GM12878 (cell line): ENCODE data around the gene ITPR2. TPM values are rescaled to one million over a fixed set of nuclear protein-coding genes. Genes with fewer than 3 reads are reported as not detected.

Experiments used
- ATAC-seq: fragments of 200-7000 bp; cut with Tn5 transposase; 3 replicates; pipeline ENCODE4 v1.9.1; 2020; ENCODE audit warnings: mild to moderate bottlenecking, moderate library complexity
- BruUV-seq: library from RNA; stranded (reverse); fragments of 400-500 nt; replicated peaks from 2 replicates; lab custom pipeline; 2021; lab: Mats Ljungman, UMichigan
- CTCF ChIA-PET: fragments of 300-600 bp; sonication (Branson Sonifier 250); formaldehyde crosslinking; extraction: SDS; loops from one replicate; lab custom pipeline; 2021; ENCODE audit warnings: inconsistent platforms; lab: Yijun Ruan, JAX
- POLR2A ChIA-PET: fragments of 350-600 bp; formaldehyde crosslinking; extraction: SDS; loops from one replicate; lab custom pipeline; 2021; ENCODE audit warnings: inconsistent platforms; lab: Charles Lee
- RAD21 ChIA-PET: fragments of 300-600 bp; sonication (Branson Sonifier 250); formaldehyde crosslinking; loops from one replicate; lab custom pipeline; 2023; ENCODE audit warnings: antibody characterized with exemption; ENCODE audit not compliant: unreplicated experiment; lab: Charles Lee
- SMC1A ChIA-PET: fragments of 300-600 bp; sonication (Branson Sonifier 250); formaldehyde crosslinking; loops from one replicate; lab custom pipeline; 2023; ENCODE audit not compliant: unreplicated experiment, uncharacterized antibody; lab: Charles Lee
- DNase-seq: peaks from one replicate; pipeline ENCODE4 v3.0.0-alpha.2; 2011; ENCODE audit warnings: low read depth, low spot score
- FAIRE-seq: peaks from 3 replicates; lab custom pipeline; 2011; peaks lifted over from hg19 to GRCh38; lab: Jason Lieb, UNC
- H2AFZ ChIP-seq: 2 replicates; pipeline ENCODE4 v1.6.0; 2011; ENCODE audit warnings: low read depth, low read length, control low read depth; ENCODE audit not compliant: control insufficient read depth
- H3K27ac ChIP-seq: 2 replicates; pipeline ENCODE4 v1.5.1; 2011; ENCODE audit warnings: control low read depth; ENCODE audit not compliant: control insufficient read depth, insufficient read depth
- H3K27me3 ChIP-seq, 2 experiments: replicated peaks in 1 of 2; 2 replicates each; pipeline versions ENCODE4 v1.6.0 to v1.6.1; 2011; ENCODE audit warnings: low read length in 1 of 2; ENCODE audit not compliant: control insufficient read depth in 2 of 2, insufficient read depth in 2 of 2
- H3K36me3 ChIP-seq, 2 experiments: 2 replicates each; pipeline ENCODE4 v1.5.1; 2011; ENCODE audit warnings: low read length in 1 of 2; ENCODE audit not compliant: control insufficient read depth in 2 of 2, insufficient read depth in 2 of 2
- H3K4me1 ChIP-seq: 2 replicates; pipeline ENCODE4 v1.6.1; 2011; ENCODE audit warnings: mild to moderate bottlenecking, low read length, moderate library complexity, mixed read lengths; ENCODE audit not compliant: control insufficient read depth, insufficient read depth
- H3K4me2 ChIP-seq: 2 replicates; pipeline ENCODE4 v1.6.0; 2011; ENCODE audit warnings: control low read depth; ENCODE audit not compliant: control insufficient read depth, insufficient read depth
- H3K4me3 ChIP-seq: fragments of 200-600 bp; sonication (generic); 2 replicates; pipeline ENCODE4 v1.5.1; 2016
- H3K79me2 ChIP-seq: 2 replicates; pipeline ENCODE4 v1.6.0; 2011; ENCODE audit warnings: low read length; ENCODE audit not compliant: control insufficient read depth, insufficient read depth
- H3K9ac ChIP-seq: 2 replicates; pipeline ENCODE4 v1.8.0; 2011; ENCODE audit warnings: low read length, control low read depth, mixed read lengths; ENCODE audit not compliant: control insufficient read depth, insufficient read depth
- H3K9me3 ChIP-seq: replicated peaks from 3 replicates; pipeline ENCODE4 v1.5.1; 2011; ENCODE audit warnings: mild to moderate bottlenecking, low read length; ENCODE audit not compliant: control insufficient read depth, insufficient read depth
- H4K20me1 ChIP-seq: 2 replicates; pipeline ENCODE4 v1.6.0; 2011; ENCODE audit not compliant: control insufficient read depth, insufficient read depth
- BCL3 ChIP-seq: IDR thresholded peaks from 2 replicates; pipeline ENCODE4 v1.6.1; 2011; ENCODE audit warnings: borderline replicate concordance, low read depth, mild to moderate bottlenecking, moderate library complexity, low read length; ENCODE audit not compliant: insufficient read depth, poor library complexity, severe bottlenecking
- DPF2 ChIP-seq: fragments of 450-650 bp; IDR thresholded peaks from 2 replicates; pipeline ENCODE4 v1.6.1; 2017; ENCODE audit warnings: mild to moderate bottlenecking
- ETV6 ChIP-seq, 2 experiments: fragments of 450-650 bp in 1 of 2; IDR thresholded peaks in 1 of 2; conservative IDR thresholded peaks in 1 of 2; 2 replicates each; pipeline ENCODE4 v1.6.1; 2014; ENCODE audit warnings: antibody characterized with exemption in 1 of 2, borderline replicate concordance in 1 of 2, low read depth in 1 of 2, mild to moderate bottlenecking in 1 of 2, moderate library complexity in 1 of 2
- GATAD2B ChIP-seq: fragments of 450-650 bp; conservative IDR thresholded peaks from 2 replicates; pipeline ENCODE4 v1.6.1; 2017; ENCODE audit warnings: low read depth, mild to moderate bottlenecking, moderate library complexity
- RB1 ChIP-seq: fragments of 450-650 bp; formaldehyde crosslinking; IDR thresholded peaks from 2 replicates; pipeline ENCODE4 v1.6.1; 2017; ENCODE audit warnings: mild to moderate bottlenecking, borderline replicate concordance
- SMARCA5 ChIP-seq: fragments of 450-650 bp; IDR thresholded peaks from 2 replicates; pipeline ENCODE4 v1.6.1; 2017; ENCODE audit warnings: mild to moderate bottlenecking
- WGBS: methylation state at CpG from one replicate; pipeline ENCODE4 v1.1.6; 2016; ENCODE audit warnings: low lambda C conversion rate; ENCODE audit not compliant: insufficient replicate concordance, insufficient coverage; ENCODE audit errors: missing lambda C conversion rate; 5-methylcytosine and 5-hydroxymethylcytosine counted together
- in situ Hi-C: fragments of 300-500 bp; cut with MboI; formaldehyde crosslinking; loops from 9 replicates; pipeline ENCODE4 v1.14.3; 2018; ENCODE audit warnings: mixed read lengths
- intact Hi-C: fragments of 100-400 bp; cut with micrococcal nuclease; formaldehyde crosslinking; loops from one replicate; pipeline ENCODE4 v1.14.2; 2022; ENCODE audit not compliant: unreplicated experiment
- polyA plus RNA-seq, 11 experiments: library from polyadenylated mRNA; depleted of rRNA in 4 of 11; unstranded in 6 of 11; stranded (reverse) in 5 of 11; fragments of >200 nt; fragmentation: Nextera tagmentation in 4 of 11; fragmentation: Illumina TruSeq in 1 of 11; extraction: Ambion mirVana in 4 of 11; extraction: Trizol in 1 of 11; gene quantifications; 1 replicate in 1 of 11; 2 replicates in 10 of 11; pipeline versions ENCODE4 v1.2.1 to v1.2.3, GENCODE V29; 2011 to 2016; ENCODE audit warnings: inconsistent platforms in 2 of 11, missing spikeins in 2 of 11, low read depth in 1 of 11
- total RNA-seq, 4 experiments: library from RNA; depleted of rRNA in 3 of 4; stranded (reverse); fragments of >200 nt in 3 of 4; fragmentation: Illumina TruSeq in 1 of 4; extraction: Trizol in 1 of 4; gene quantifications; 2 replicates each; pipeline versions ENCODE4 v1.2.1 to v1.2.3, GENCODE V29; 2013 to 2021

Gene ITPR2
- total and polyA plus RNA-seq, 10 of the 15 experiments (the other 5 are each of a cell fraction or from before 2014, with no cell fraction given): 7.5 to 76.2 (median 47.1) TPM

DNA sequence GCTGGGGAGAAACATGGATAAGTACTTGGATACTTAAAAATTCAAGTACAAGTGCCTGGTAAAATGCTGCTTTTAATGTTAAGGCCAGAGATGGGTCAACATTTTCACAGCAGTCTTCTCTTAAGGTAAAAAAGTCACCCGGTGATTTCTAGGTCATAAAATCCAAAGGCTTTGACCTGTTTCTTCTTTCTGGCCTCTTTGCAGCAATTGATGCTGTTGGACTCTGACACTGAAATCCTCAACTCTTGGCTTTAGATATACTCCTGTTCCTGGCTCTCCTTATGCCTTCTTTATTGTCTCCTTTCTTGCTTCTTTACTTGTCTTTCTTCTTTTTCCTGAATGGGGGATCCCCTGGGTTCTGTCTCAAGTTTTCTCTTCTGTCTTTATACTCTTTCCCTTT lies 448.5 kb downstream of the ITPR2 start (continued):
- TF ChIP-seq RB1 (no peak), ETV6 (conservative IDR thresholded peaks at IDR 0.05 in 1 of 2, IDR thresholded peaks at IDR 0.05 in 1 of 2; ENCODE audit: borderline replicate concordance in 1 of 2, low read depth in 1 of 2) (no peak), GATAD2B (no peak)

GRCh38 chr12:26383041-26383440 lies 450.0 kb downstream of the ITPR2 start:
- TF ChIP-seq SMARCA5 (no peak), DPF2 (no peak), BCL3 (no peak)
- TF ChIP-seq, all 136 proteins: peak for 0
- no peak overlapping the region for H3K4me2 ChIP-seq
- H3K4me3 ChIP-seq: no peak overlapping the region
- H4K20me1 ChIP-seq: no peaks in the 10 kb centered on the region
- ATAC-seq (no peak), DNase-seq (no peak), FAIRE-seq (no peak)
- no peaks in the 10 kb centered on the region for H3K4me1 ChIP-seq
- SMC1A ChIA-PET: no interaction called here
- intact Hi-C loops (no loop called here), in situ Hi-C loops (no loop called here)
- no peaks in the 10 kb centered on the region; the same call in 2 of the 3 replicates for H3K9me3 ChIP-seq
- H3K79me2 ChIP-seq: no peaks in the 10 kb centered on the region
- BruUV-seq: no TSS peak
- no peak overlapping the region for H3K27ac ChIP-seq
- H3K27me3 ChIP-seq: no peaks in the 10 kb centered on the region
- CTCF ChIA-PET: interaction anchor here (1.2 kb wide), 1 partner anchor 264 kb away, joined by 3 read pairs; no protein-coding TSS in a partner anchor
- no peak overlapping the region for H2AFZ ChIP-seq
- POLR2A ChIA-PET: interaction anchor here (0.7 kb wide), 1 partner anchor 509 kb away, joined by 3 read pairs; no protein-coding TSS in a partner anchor
- H3K9ac ChIP-seq: no peak overlapping the region
- RAD21 ChIA-PET: no interaction called here
- WGBS: 88% methylated on average over 1 of the region's 1 CpG
- H3K36me3 ChIP-seq: peaks cover 0 to 5% of the 10 kb centered on the region in 2 experiments; a peak in 3 of 4 replicates
